ENCODE results near the gene MAP3K3. TPM values are rescaled to one million over a fixed set of nuclear protein-coding genes. Genes with fewer than 3 reads are reported as not detected.
A peak's percentile ranks its signal among the peaks of the same experiment; 100 is the strongest.

The MAP3K3 gene
- total and polyA plus RNA-seq, 2 experiments from 2014 or later: 6.1 to 24.6 TPM

GRCh38 chr17:63701868-63702720 is 79.9 kb downstream of the MAP3K3 start:
- H3K27me3 Mint-ChIP-seq (ENCODE audit: insufficient read depth, low read depth, poor library complexity): peaks cover 22% of the 10 kb centered on the region
- H3K4me1 Mint-ChIP-seq: peaks cover 41% of the 10 kb centered on the region
- peaks cover 7% of the 10 kb centered on the region for H3F3A ChIP-seq (replicated peaks; ENCODE audit: low read depth)

More at GRCh38 chr17:63701868-63702720, 79.9 kb downstream of the MAP3K3 start:
- Histone ChIP-seq H4K20me1 (replicated peaks; ENCODE audit: insufficient read depth) (no peaks in the 10 kb centered on the region), H3K27ac (ENCODE audit: low read depth) (no peak overlapping the region), H3K9me2 (ENCODE audit: insufficient read depth) (no peaks in the 10 kb centered on the region), H3K79me2 (replicated peaks; ENCODE audit: insufficient read depth) (peaks cover 6% of the 10 kb centered on the region; the same call in 1 of the 2 replicates), H2AFZ (no peak overlapping the region), H3K4me3 (peak overlapping the region; percentile 81), H3K4me1 (ENCODE audit: insufficient read depth) (peaks cover 28% of the 10 kb centered on the region), H3K36me3 (ENCODE audit: insufficient read depth) (no peaks in the 10 kb centered on the region), H3K27me3 (ENCODE audit: insufficient read depth) (no peaks in the 10 kb centered on the region; the same call in 1 of the 2 replicates), H3K4me2 (peak overlapping the region; percentile 88)
- ATAC-seq (no peak), DNase-seq (ENCODE audit: low spot score) (no peak)
- Mint-ChIP-seq H3K36me3 (ENCODE audit: low read depth) (peaks cover 36% of the 10 kb centered on the region), H3K27ac (no peak overlapping the region), H3K4me3 (peak overlapping the region; percentile 72), H3K9me3 (no peaks in the 10 kb centered on the region; the same call in 2 of the 3 replicates)
- TF ChIP-seq CREB1 (CRISPR knock-in tag; IDR thresholded peaks at IDR 0.05; ENCODE audit: low read depth) (no peak), ZNF462 (CRISPR knock-in tag; IDR thresholded peaks at IDR 0.05) (no peak), CTCF (conservative IDR thresholded peaks at IDR 0.05; ENCODE audit: low read depth in 2 of 2) (no peak), ZNF114 (CRISPR knock-in tag; IDR thresholded peaks at IDR 0.05) (no peak), NANOG (IDR thresholded peaks at IDR 0.05; ENCODE audit: borderline replicate concordance) (no peak), REST (IDR thresholded peaks at IDR 0.05; ENCODE audit: unreplicated experiment) (no peak), EZH2 (IDR thresholded peaks at IDR 0.05; ENCODE audit: low read depth, unreplicated experiment) (no peak), JUNB (IDR thresholded peaks at IDR 0.05; ENCODE audit: unreplicated experiment) (no peak), ZNF331 (CRISPR knock-in tag; IDR thresholded peaks at IDR 0.05; ENCODE audit: low read depth) (no peak), POLR2AphosphoS5 (IDR thresholded peaks at IDR 0.05; ENCODE audit: low read depth) (no peak), STAT1 (IDR thresholded peaks at IDR 0.05; ENCODE audit: unreplicated experiment) (no peak), ETS1 (IDR thresholded peaks at IDR 0.05) (no peak), EZH2phosphoT487 (IDR thresholded peaks at IDR 0.05; ENCODE audit: unreplicated experiment) (no peak)
